Calu3 (cell line): ENCODE results near the gene CCSER2. TPM values are rescaled to one million over a fixed set of nuclear protein-coding genes. Genes with fewer than 3 reads are reported as not detected.
A peak's percentile ranks its signal among the peaks of the same experiment; 100 is the strongest.

Experiments used
- BruUV-seq: library from RNA; stranded (reverse); fragments of 400-500 nt; replicated peaks from 2 replicates; lab custom pipeline; 2021; lab: Mats Ljungman, UMichigan
- CTCF ChIA-PET: fragments of 300-600 bp; sonication (Branson Sonifier 250); formaldehyde crosslinking; loops from one replicate; lab custom pipeline; 2022; ENCODE audit warnings: antibody characterized with exemption; lab: Charles Lee
- DNase-seq: peaks from one replicate; pipeline ENCODE4 v3.0.0; 2022
- H3K27ac Mint-ChIP-seq: one replicate; pipeline ENCODE4 v1.8.0; 2022; ENCODE audit warnings: mixed read lengths; ENCODE audit not compliant: unreplicated experiment
- H3K27me3 Mint-ChIP-seq: one replicate; pipeline ENCODE4 v1.8.0; 2022; ENCODE audit warnings: mixed read lengths; ENCODE audit not compliant: unreplicated experiment
- H3K36me3 Mint-ChIP-seq: one replicate; pipeline ENCODE4 v1.8.0; 2022; ENCODE audit warnings: mild to moderate bottlenecking, moderate library complexity, mixed read lengths; ENCODE audit not compliant: insufficient read depth, unreplicated experiment
- H3K4me1 Mint-ChIP-seq: one replicate; pipeline ENCODE4 v1.8.0; 2022; ENCODE audit warnings: mild to moderate bottlenecking, low read depth, mixed read lengths; ENCODE audit not compliant: unreplicated experiment
- H3K4me3 Mint-ChIP-seq: one replicate; pipeline ENCODE4 v1.8.0; 2022; ENCODE audit warnings: mild to moderate bottlenecking, low read depth, moderate library complexity, mixed read lengths; ENCODE audit not compliant: unreplicated experiment
- H3K9me3 Mint-ChIP-seq: one replicate; pipeline ENCODE4 v1.8.0; 2022; ENCODE audit warnings: low read depth, mixed read lengths; ENCODE audit not compliant: unreplicated experiment
- CTCF ChIP-seq: fragments of 200-600 bp; IDR thresholded peaks from one replicate; pipeline ENCODE4 v1.8.0; 2022; ENCODE audit warnings: antibody characterized with exemption; ENCODE audit not compliant: unreplicated experiment
- intact Hi-C: fragments of 100-400 bp; cut with micrococcal nuclease; formaldehyde crosslinking; loops from one replicate; pipeline ENCODE4 v1.10.0; 2022; ENCODE audit not compliant: unreplicated experiment
- total RNA-seq: library from RNA; stranded (reverse); gene quantifications from 2 replicates; pipeline ENCODE4 v1.2.3, GENCODE V29; 2022

CCSER2 gene
- total RNA-seq, 1 experiment from 2014 or later: 27.8 TPM

- no peaks in the 10 kb centered on the region for H3K27me3 Mint-ChIP-seq
- BruUV-seq: TSS peak; percentile 50
- no peak for DNase-seq
- intact Hi-C loops: no loop called here
- no peak for TF ChIP-seq CTCF
- CTCF ChIA-PET: no interaction called here
- H3K27ac Mint-ChIP-seq: peak overlapping the region; percentile 77
- no peaks in the 10 kb centered on the region for H3K9me3 Mint-ChIP-seq
- peak overlapping the region; percentile 67 for H3K4me3 Mint-ChIP-seq
- H3K36me3 Mint-ChIP-seq: peaks cover 15% of the 10 kb centered on the region
- peaks cover 17% of the 10 kb centered on the region for H3K4me1 Mint-ChIP-seq
Measured at GRCh38 chr10:84329196-84329611, 815 bp downstream of the CCSER2 start.

DNA sequence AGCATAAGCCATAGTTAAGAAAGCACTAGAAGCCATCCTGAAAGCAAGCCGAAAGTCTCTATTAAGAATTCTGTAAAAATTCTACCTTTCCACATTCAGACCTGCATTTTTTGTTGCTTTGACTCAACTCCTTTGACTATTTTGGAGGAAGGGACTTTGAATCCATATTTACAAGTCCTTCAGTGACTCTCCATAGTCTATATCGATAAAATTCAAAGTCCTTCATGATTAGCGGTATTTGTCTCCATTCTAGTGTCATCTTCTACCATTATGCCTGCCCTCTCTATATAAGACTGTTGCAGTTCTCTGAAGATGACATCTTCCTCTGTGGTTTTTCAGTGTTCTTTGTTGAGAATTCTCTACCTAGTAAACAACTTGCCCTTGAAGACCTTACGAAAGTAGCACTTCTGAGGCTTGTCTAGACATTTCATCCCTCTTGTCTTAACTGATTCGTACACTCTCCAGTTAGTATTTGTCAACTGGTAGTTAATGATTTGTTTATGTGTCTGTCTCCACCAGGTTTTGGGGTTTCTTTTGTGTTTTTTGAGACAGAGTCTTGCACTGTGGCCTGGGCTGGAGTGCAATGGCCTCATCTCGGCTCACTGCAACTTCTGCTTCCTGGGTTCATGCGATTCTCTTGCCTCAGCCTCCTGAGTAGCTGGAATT lies 1.7 kb downstream of the CCSER2 start:
- H3K4me1 Mint-ChIP-seq: peaks cover 25% of the 10 kb centered on the region
- CTCF ChIA-PET: no interaction called here
- BruUV-seq: no TSS peak
- TF ChIP-seq CTCF: no peak
- no peak for DNase-seq
- intact Hi-C loops: no loop called here
- H3K9me3 Mint-ChIP-seq: no peaks in the 10 kb centered on the region
- peaks cover 15% of the 10 kb centered on the region for H3K36me3 Mint-ChIP-seq
- H3K4me3 Mint-ChIP-seq: peak overlapping the region; percentile 67
- no peaks in the 10 kb centered on the region for H3K27me3 Mint-ChIP-seq
- H3K27ac Mint-ChIP-seq: no peak overlapping the region

- no peak overlapping the region for H3K4me3 Mint-ChIP-seq
- TF ChIP-seq CTCF: no peak
- no peaks in the 10 kb centered on the region for H3K27me3 Mint-ChIP-seq
- no peak overlapping the region for H3K27ac Mint-ChIP-seq
- intact Hi-C loops: no loop called here
- DNase-seq: no peak
- H3K4me1 Mint-ChIP-seq: peaks cover 26% of the 10 kb centered on the region
- CTCF ChIA-PET: no interaction called here
- no TSS peak for BruUV-seq
- no peaks in the 10 kb centered on the region for H3K9me3 Mint-ChIP-seq
- peaks cover 15% of the 10 kb centered on the region for H3K36me3 Mint-ChIP-seq
Measured at GRCh38 chr10:84331091-84331490, 2.7 kb downstream of the CCSER2 start.

GRCh38 chr10:84333864-84334451 lies 5.6 kb downstream of the CCSER2 start:
- no peak for DNase-seq
- Mint-ChIP-seq H3K4me3 (no peak overlapping the region), H3K4me1 (peaks cover 26% of the 10 kb centered on the region), H3K36me3 (peaks cover 6% of the 10 kb centered on the region), H3K27ac (no peak overlapping the region), H3K27me3 (no peaks in the 10 kb centered on the region), H3K9me3 (no peaks in the 10 kb centered on the region)
- intact Hi-C loops: no loop called here
- CTCF ChIA-PET: interaction anchor here (0.6 kb wide), 2 partner anchors 18 to 1165 kb away, joined by 3 to 4 read pairs; no protein-coding TSS in a partner anchor
- TF ChIP-seq CTCF: no peak
- BruUV-seq: no TSS peak
